Measurements from ENCODE around the gene ZIK1. TPM values are rescaled to one million over a fixed set of nuclear protein-coding genes. Genes with fewer than 3 reads are reported as not detected.

ZIK1 gene
- total RNA-seq, 1 experiment from 2014 or later: not detected

GRCh38 chr19:57559404-57560025, 24.4 kb upstream of the ZIK1 start, which contains the start of gene ZNF550:
Gene ZNF550, minus strand, starts transcription at chr19:57559863. Its CDS starts 181 bp downstream, at chr19:57559682.
- peaks cover 7% of the 10 kb centered on the region for H3K4me1 ChIP-seq (ENCODE audit: control insufficient read depth, insufficient read depth, low read length)
- intact Hi-C loops (cut with micrococcal nuclease; ENCODE audit: unreplicated experiment) (no loop called here), in situ Hi-C loops (cut with HindIII; ENCODE audit: low pct_unique_long_range_greater_than_20kb, low sequenced_read_pairs) (no loop called here)
- ChIA-PET CTCF (no interaction called here), POLR2A (no interaction called here)
- BruUV-seq (replicated peaks): TSS peak; percentile 88
- peak; percentile 100 for ATAC-seq
- peak within 1 kb of the TSS; percentile 79 for H3K27ac ChIP-seq (ENCODE audit: low read length)
- DNase-seq (ENCODE audit: low read depth, low spot score): peak; percentile 53
- peaks cover 30% of the 10 kb centered on the region; the same call in 1 of the 2 replicates for H3K9me3 ChIP-seq (ENCODE audit: control insufficient read depth, insufficient read depth, low read depth, low read length)
- no peaks in the 10 kb centered on the region for H3K36me3 ChIP-seq (ENCODE audit: control insufficient read depth, insufficient read depth, low read length)
- TF ChIP-seq, protein P1, sequence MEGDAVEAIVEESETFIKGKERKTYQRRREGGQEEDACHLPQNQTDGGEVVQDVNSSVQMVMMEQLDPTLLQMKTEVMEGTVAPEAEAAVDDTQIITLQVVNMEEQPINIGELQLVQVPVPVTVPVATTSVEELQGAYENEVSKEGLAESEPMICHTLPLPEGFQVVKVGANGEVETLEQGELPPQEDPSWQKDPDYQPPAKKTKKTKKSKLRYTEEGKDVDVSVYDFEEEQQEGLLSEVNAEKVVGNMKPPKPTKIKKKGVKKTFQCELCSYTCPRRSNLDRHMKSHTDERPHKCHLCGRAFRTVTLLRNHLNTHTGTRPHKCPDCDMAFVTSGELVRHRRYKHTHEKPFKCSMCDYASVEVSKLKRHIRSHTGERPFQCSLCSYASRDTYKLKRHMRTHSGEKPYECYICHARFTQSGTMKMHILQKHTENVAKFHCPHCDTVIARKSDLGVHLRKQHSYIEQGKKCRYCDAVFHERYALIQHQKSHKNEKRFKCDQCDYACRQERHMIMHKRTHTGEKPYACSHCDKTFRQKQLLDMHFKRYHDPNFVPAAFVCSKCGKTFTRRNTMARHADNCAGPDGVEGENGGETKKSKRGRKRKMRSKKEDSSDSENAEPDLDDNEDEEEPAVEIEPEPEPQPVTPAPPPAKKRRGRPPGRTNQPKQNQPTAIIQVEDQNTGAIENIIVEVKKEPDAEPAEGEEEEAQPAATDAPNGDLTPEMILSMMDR (IDR thresholded peaks at IDR 0.05): no peak
- TF ChIP-seq POLR2AphosphoS5 (IDR thresholded peaks at IDR 0.05; ENCODE audit: low read depth, low read length) (peak; percentile 87), SIN3A (IDR thresholded peaks at IDR 0.05; ENCODE audit: borderline replicate concordance, insufficient read depth, low read depth, low read length) (peak; percentile 79; the same call in 1 of the 2 replicates), TCF7L2 (IDR thresholded peaks at IDR 0.05; ENCODE audit: low read depth, low read length) (no peak)
- TF ChIP-seq, protein P2, sequence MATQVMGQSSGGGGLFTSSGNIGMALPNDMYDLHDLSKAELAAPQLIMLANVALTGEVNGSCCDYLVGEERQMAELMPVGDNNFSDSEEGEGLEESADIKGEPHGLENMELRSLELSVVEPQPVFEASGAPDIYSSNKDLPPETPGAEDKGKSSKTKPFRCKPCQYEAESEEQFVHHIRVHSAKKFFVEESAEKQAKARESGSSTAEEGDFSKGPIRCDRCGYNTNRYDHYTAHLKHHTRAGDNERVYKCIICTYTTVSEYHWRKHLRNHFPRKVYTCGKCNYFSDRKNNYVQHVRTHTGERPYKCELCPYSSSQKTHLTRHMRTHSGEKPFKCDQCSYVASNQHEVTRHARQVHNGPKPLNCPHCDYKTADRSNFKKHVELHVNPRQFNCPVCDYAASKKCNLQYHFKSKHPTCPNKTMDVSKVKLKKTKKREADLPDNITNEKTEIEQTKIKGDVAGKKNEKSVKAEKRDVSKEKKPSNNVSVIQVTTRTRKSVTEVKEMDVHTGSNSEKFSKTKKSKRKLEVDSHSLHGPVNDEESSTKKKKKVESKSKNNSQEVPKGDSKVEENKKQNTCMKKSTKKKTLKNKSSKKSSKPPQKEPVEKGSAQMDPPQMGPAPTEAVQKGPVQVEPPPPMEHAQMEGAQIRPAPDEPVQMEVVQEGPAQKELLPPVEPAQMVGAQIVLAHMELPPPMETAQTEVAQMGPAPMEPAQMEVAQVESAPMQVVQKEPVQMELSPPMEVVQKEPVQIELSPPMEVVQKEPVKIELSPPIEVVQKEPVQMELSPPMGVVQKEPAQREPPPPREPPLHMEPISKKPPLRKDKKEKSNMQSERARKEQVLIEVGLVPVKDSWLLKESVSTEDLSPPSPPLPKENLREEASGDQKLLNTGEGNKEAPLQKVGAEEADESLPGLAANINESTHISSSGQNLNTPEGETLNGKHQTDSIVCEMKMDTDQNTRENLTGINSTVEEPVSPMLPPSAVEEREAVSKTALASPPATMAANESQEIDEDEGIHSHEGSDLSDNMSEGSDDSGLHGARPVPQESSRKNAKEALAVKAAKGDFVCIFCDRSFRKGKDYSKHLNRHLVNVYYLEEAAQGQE (IDR thresholded peaks at IDR 0.05; ENCODE audit: insufficient read depth in 1 of 2, low read depth in 2 of 2, low read length in 1 of 2): no peak
- H3K27me3 ChIP-seq (ENCODE audit: control insufficient read depth, insufficient read depth, low read length): no peaks in the 10 kb centered on the region
- H3K4me3 ChIP-seq (ENCODE audit: low read depth in 2 of 2, low read length in 2 of 2): peak within 1 kb of the TSS; percentile 89 to 93

DNA sequence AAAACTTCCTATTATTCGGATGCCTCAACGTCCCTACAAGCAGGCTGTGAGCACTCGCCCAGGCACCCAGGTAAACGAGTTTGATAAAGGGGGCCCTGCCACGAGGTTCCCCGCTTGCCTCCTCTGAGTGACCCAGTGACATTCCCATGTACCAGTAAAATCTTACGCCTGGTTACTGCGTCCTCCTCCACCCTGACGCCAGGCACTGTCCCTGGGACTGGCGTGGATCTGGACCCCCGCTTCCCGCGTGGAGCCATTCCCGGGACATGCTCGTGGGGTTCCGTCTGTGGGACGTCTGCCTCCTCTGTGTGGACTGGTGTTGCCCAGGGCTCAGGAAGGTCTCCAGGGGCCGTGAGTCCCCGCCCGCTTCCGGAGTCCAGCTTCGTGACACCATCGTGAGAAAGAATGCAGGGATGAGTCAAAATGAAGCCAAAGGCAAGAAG, 23.9 kb upstream of the ZIK1 start:
- TF ChIP-seq, protein P1 (IDR thresholded peaks at IDR 0.05): no peak
- TF ChIP-seq TCF7L2 (IDR thresholded peaks at IDR 0.05; ENCODE audit: low read depth, low read length) (no peak), SIN3A (IDR thresholded peaks at IDR 0.05; ENCODE audit: borderline replicate concordance, insufficient read depth, low read depth, low read length) (no peak), POLR2AphosphoS5 (IDR thresholded peaks at IDR 0.05; ENCODE audit: low read depth, low read length) (no peak)
- TF ChIP-seq, protein P2 (IDR thresholded peaks at IDR 0.05; ENCODE audit: insufficient read depth in 1 of 2, low read depth in 2 of 2, low read length in 1 of 2): no peak
- Histone ChIP-seq H3K4me3 (ENCODE audit: low read depth in 2 of 2, low read length in 2 of 2) (peak overlapping the region; percentile 89 to 93), H3K4me1 (ENCODE audit: control insufficient read depth, insufficient read depth, low read length) (peaks cover 7% of the 10 kb centered on the region), H3K27me3 (ENCODE audit: control insufficient read depth, insufficient read depth, low read length) (no peaks in the 10 kb centered on the region), H3K27ac (ENCODE audit: low read length) (peak overlapping the region; percentile 79), H3K36me3 (ENCODE audit: control insufficient read depth, insufficient read depth, low read length) (no peaks in the 10 kb centered on the region), H3K9me3 (ENCODE audit: control insufficient read depth, insufficient read depth, low read depth, low read length) (peaks cover 35% of the 10 kb centered on the region; the same call in 1 of the 2 replicates)
- ChIA-PET CTCF (no interaction called here), POLR2A (no interaction called here)
- in situ Hi-C loops (cut with HindIII; ENCODE audit: low pct_unique_long_range_greater_than_20kb, low sequenced_read_pairs): no loop called here
- DNase-seq (ENCODE audit: low read depth, low spot score) (no peak), ATAC-seq (peak; percentile 45)
- no TSS peak for BruUV-seq (replicated peaks)
- intact Hi-C loops (cut with micrococcal nuclease; ENCODE audit: unreplicated experiment): no loop called here
